ENCODE data around the gene NOP14.

GRCh38 chr4:2942037-2942531 is 21.1 kb downstream of the NOP14 start:
- no peak for TF ChIP-seq POLR2A (IDR thresholded peaks at IDR 0.05)
- TF ChIP-seq CTCF (IDR thresholded peaks at IDR 0.05), result no peak

All from lower leg skin (tissue), 3 donors.